Nephron progenitor cell (in vitro differentiated cells): Measurements from ENCODE around the gene DOCK3.
"Not testable (repeated sequence)": the region's sequence is repeated elsewhere in the genome, so short reads cannot be mapped to it uniquely, and the experiment has no call there.

Experiments used
- DNase-seq: peaks from one replicate; pipeline ENCODE4 v3.0.0; 2021
- H3K27ac Mint-ChIP-seq: 2 replicates; pipeline ENCODE4 v1.8.0; 2021; ENCODE audit warnings: mild to moderate bottlenecking, moderate library complexity, mixed read lengths
- H3K27me3 Mint-ChIP-seq: 2 replicates; pipeline ENCODE4 v1.8.0; 2021; ENCODE audit warnings: mild to moderate bottlenecking, low read depth, mixed read lengths; ENCODE audit not compliant: poor library complexity
- H3K36me3 Mint-ChIP-seq: 2 replicates; pipeline ENCODE4 v1.8.0; 2021; ENCODE audit warnings: low read depth, mixed read lengths
- H3K4me1 Mint-ChIP-seq: 2 replicates; pipeline ENCODE4 v1.8.0; 2021; ENCODE audit warnings: mixed read lengths
- H3K4me3 Mint-ChIP-seq: 2 replicates; pipeline ENCODE4 v1.8.0; 2021; ENCODE audit warnings: mild to moderate bottlenecking, moderate library complexity, mixed read lengths
- H3K9me3 Mint-ChIP-seq: 2 replicates; pipeline ENCODE4 v1.8.0; 2021; ENCODE audit warnings: mild to moderate bottlenecking, moderate library complexity, mixed read lengths
- CTCF ChIP-seq: fragments of 200-600 bp; sonication (generic); IDR thresholded peaks from 2 replicates; pipeline ENCODE4 v1.5.0; 2021; ENCODE audit warnings: antibody characterized with exemption

Gene DOCK3

GRCh38 chr3:50777680-50778079 is 103.0 kb downstream of the DOCK3 start:
- H3K27ac Mint-ChIP-seq, result no peak overlapping the region

DNA sequence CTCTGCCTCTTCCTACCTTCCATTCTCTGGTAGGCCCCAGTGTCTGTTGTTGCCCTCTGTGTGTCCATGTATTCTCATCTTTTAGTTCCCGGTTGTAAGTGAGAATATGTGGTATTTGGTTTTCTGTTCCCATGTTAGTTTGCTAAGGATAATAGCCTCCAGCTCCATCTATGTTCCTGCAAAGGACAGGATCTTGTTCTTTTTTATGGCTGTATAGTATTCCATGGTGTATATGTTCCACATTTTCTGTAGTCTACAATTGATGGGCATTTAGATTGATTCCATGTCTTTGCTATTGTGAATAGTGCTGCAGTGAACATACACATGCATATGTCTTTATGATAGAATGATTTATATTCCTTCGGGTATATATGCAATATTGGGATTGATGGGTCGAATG is 107.0 kb downstream of the DOCK3 start:
- not testable (repeated sequence) for H3K36me3 Mint-ChIP-seq, H3K4me3 Mint-ChIP-seq, H3K4me1 Mint-ChIP-seq, H3K27me3 Mint-ChIP-seq, H3K27ac Mint-ChIP-seq, DNase-seq
- peaks cover 35% of the 10 kb centered on the region for H3K9me3 Mint-ChIP-seq

More at GRCh38 chr3:50777680-50778079, 103.0 kb downstream of the DOCK3 start:
- DNase-seq, result no peak
- Mint-ChIP-seq H3K9me3 (peaks cover 8% of the 10 kb centered on the region), H3K27me3 (no peaks in the 10 kb centered on the region), H3K4me3 (no peak overlapping the region), H3K4me1 (no peaks in the 10 kb centered on the region), H3K36me3 (no peaks in the 10 kb centered on the region)
- TF ChIP-seq CTCF, result no peak

DNA sequence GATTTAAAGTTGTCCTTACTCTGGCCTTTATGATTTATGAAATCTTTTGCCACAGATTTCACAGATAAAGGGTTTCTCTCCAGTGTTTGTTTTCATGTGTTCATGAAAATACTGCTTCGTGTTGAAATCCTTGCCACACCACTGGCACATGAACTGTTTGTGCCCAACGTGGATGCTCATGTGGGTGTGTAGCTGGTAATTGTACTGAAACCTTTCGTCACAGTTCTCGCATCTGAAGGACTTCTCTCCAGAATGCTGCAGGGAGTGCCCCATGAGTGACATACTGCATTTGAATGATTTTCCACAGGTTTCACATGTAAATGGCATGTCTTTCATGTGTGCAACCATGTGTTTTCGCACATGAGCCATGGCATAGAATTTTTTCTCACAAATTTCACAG is 111.9 kb downstream of the DOCK3 start:
- peaks cover 35% of the 10 kb centered on the region for H3K9me3 Mint-ChIP-seq
- H3K4me3 Mint-ChIP-seq, result no peak overlapping the region
- H3K27ac Mint-ChIP-seq, result no peak overlapping the region
- no peak for TF ChIP-seq CTCF
- H3K36me3 Mint-ChIP-seq, result peaks cover 9% of the 10 kb centered on the region
- peaks cover 18% of the 10 kb centered on the region for H3K4me1 Mint-ChIP-seq
- H3K27me3 Mint-ChIP-seq, result peaks cover 8% of the 10 kb centered on the region
- DNase-seq, result no peak

GRCh38 chr3:50790894-50791293 is 116.2 kb downstream of the DOCK3 start:
- H3K9me3 Mint-ChIP-seq, H3K27me3 Mint-ChIP-seq, H3K27ac Mint-ChIP-seq, H3K4me3 Mint-ChIP-seq, DNase-seq, H3K36me3 Mint-ChIP-seq: not testable (repeated sequence)
- H3K4me1 Mint-ChIP-seq, result peaks cover 18% of the 10 kb centered on the region

DNA sequence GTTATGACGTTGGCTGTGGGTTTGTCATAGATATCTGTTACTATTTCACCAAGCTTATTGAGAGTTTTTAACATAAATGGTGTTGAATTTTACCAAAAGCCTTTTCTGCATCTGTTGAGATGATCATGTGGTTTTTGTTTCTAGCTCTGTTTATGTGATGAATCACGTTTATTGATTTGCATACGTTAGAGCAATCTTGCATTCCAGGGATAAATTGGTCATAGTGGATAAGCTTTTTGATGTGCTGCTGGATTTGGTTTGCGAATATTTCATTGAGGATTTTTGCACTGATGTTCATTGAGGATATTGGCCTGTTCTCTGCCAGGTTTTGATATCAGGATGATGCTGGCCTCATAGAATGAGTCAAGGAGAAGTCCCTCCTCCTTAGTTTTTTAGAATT is 117.8 kb downstream of the DOCK3 start:
- Mint-ChIP-seq H3K27me3 (peaks cover 9% of the 10 kb centered on the region), H3K9me3 (peaks cover 7% of the 10 kb centered on the region), H3K4me3 (no peak overlapping the region), H3K4me1 (peaks cover 16% of the 10 kb centered on the region), H3K27ac (no peak overlapping the region), H3K36me3 (no peaks in the 10 kb centered on the region)
- TF ChIP-seq CTCF, result no peak
- no peak for DNase-seq

- Mint-ChIP-seq H3K36me3 (peaks cover 16% of the 10 kb centered on the region), H3K9me3 (peaks cover 66% of the 10 kb centered on the region)
- not testable (repeated sequence) for H3K4me3 Mint-ChIP-seq, H3K27me3 Mint-ChIP-seq, H3K27ac Mint-ChIP-seq, H3K4me1 Mint-ChIP-seq, DNase-seq
Measured at GRCh38 chr3:50803805-50804204, 129.1 kb downstream of the DOCK3 start.

DNA sequence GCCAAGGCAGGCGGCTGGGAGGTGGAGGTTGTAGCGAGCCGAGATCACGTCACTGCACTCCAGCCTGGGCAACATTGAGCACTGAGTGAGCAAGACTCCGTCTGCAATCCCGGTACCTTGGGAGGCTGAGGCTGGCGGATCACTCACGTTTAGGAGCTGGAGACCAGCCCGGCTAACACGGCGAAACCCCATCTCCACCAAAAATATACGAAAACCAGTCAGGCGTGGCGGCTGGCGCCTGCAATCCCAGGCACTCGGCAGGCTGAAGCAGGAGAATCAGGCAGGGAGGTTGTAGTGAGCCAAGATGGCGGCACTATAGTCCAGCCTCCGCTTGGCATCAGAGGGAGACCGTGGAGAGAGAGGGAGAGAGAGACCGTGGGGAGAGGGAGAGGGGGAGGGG is 129.6 kb downstream of the DOCK3 start:
- not testable (repeated sequence) for DNase-seq, H3K27me3 Mint-ChIP-seq, H3K36me3 Mint-ChIP-seq, H3K4me3 Mint-ChIP-seq, H3K4me1 Mint-ChIP-seq, H3K27ac Mint-ChIP-seq
- H3K9me3 Mint-ChIP-seq, result peaks cover 60% of the 10 kb centered on the region

DNA sequence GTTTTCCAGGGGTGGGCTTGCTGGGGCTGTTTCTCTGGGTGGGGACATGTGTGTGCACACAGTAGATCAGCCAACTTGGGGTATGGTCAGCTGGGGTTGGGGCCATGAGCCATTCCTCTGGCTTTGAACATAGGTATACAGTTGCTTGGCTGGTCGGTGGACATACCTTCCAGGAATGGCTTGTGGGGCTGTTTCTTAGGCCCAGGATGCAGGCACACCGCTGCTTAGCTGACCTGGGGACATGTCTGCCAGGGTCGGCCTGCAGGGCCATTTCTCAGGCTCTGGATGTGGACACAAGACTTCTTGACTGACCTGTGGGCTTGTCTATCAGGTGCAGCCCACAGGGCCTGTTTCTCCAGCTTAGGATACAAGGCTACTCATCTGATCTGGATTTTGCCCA is 130.6 kb downstream of the DOCK3 start:
- TF ChIP-seq CTCF, result no peak
- H3K4me1 Mint-ChIP-seq, result peaks cover 8% of the 10 kb centered on the region
- peaks cover 50% of the 10 kb centered on the region for H3K9me3 Mint-ChIP-seq
- no peak overlapping the region for H3K4me3 Mint-ChIP-seq
- H3K27ac Mint-ChIP-seq, result no peak overlapping the region
- no peak for DNase-seq
- H3K36me3 Mint-ChIP-seq, result peaks cover 8% of the 10 kb centered on the region
- H3K27me3 Mint-ChIP-seq, result peaks cover 6% of the 10 kb centered on the region
